Vagina (tissue), 2 donors: ENCODE results near the gene TNFRSF9. TPM values are rescaled to one million over a fixed set of nuclear protein-coding genes. Genes with fewer than 3 reads are reported as not detected.

ENCODE experiments used
- DNase-seq, 2 donors: peaks; one replicate each; pipeline ENCODE4 v3.0.0-alpha.2; 2017; ENCODE audit errors: extremely low spot score in 2 of 2
- H3K27ac ChIP-seq: fragments of 200-600 bp; sonication (generic); one replicate; pipeline ENCODE4 v1.5.1; 2019
- H3K27me3 ChIP-seq: fragments of 200-600 bp; sonication (generic); one replicate; pipeline ENCODE4 v1.5.1; 2019
- H3K36me3 ChIP-seq, 2 donors: fragments of 200-600 bp; sonication (generic); one replicate each; pipeline ENCODE4 v1.5.1; 2017 to 2019
- H3K4me1 ChIP-seq: fragments of 200-600 bp; sonication (generic); one replicate; pipeline ENCODE4 v1.5.1; 2019
- H3K4me3 ChIP-seq, 2 donors: fragments of 200-600 bp; sonication (generic); 1 replicate in 1 of 2; 2 replicates in 1 of 2; pipeline ENCODE4 v1.5.1; 2016 to 2019
- H3K9me3 ChIP-seq: fragments of 200-600 bp; sonication (generic); one replicate; pipeline ENCODE4 v1.5.1; 2019
- CTCF ChIP-seq, 3 experiments: fragments of 450-650 bp in 2 of 3; fragments of 200-600 bp in 1 of 3; sonication (generic) in 1 of 3; IDR thresholded peaks; one replicate each; pipeline ENCODE4 v1.5.1; 2017 to 2019; ENCODE audit warnings: antibody characterized with exemption in 3 of 3, mild to moderate bottlenecking in 2 of 3, moderate library complexity in 2 of 3
- POLR2A ChIP-seq, 2 donors: fragments of 450-650 bp; IDR thresholded peaks; one replicate each; pipeline ENCODE4 v1.6.1; 2017; ENCODE audit warnings: antibody characterized with exemption in 2 of 2, mild to moderate bottlenecking in 2 of 2, moderate library complexity in 2 of 2
- POLR2AphosphoS5 ChIP-seq, 2 donors: sonication (generic); formaldehyde crosslinking; IDR thresholded peaks; one replicate each; pipeline ENCODE4 v1.9.0; 2017; ENCODE audit warnings: antibody characterized with exemption in 2 of 2, mild to moderate bottlenecking in 2 of 2, low read depth in 1 of 2; ENCODE audit not compliant: insufficient read depth in 1 of 2
- intact Hi-C: fragments of 100-400 bp; cut with DNase I; formaldehyde crosslinking; loops from one replicate; pipeline ENCODE4 v1.15.1; 2023
- total RNA-seq: library from RNA; depleted of rRNA; stranded (reverse); fragments of >200 nt; gene quantifications from one replicate; pipeline ENCODE4 v1.2.3, GENCODE V29; 2016

Gene TNFRSF9
- total RNA-seq, 1 donor from 2014 or later: not detected

- H3K36me3 ChIP-seq: no peaks in the 10 kb centered on the region
Observed at GRCh38 chr1:7942214-7942921, 1.7 kb upstream of the TNFRSF9 start.

GRCh38 chr1:7941437-7941793, 776 bp upstream of the TNFRSF9 start:
- TF ChIP-seq POLR2AphosphoS5 (IDR thresholded peaks at IDR 0.05; ENCODE audit: insufficient read depth in 1 of 2, low read depth in 1 of 2) (no peak), CTCF (IDR thresholded peaks at IDR 0.05) (no peak), POLR2A (IDR thresholded peaks at IDR 0.05) (no peak)
- Histone ChIP-seq H3K27ac (no peak overlapping the region), H3K4me1 (no peaks in the 10 kb centered on the region), H3K4me3 (no peak overlapping the region), H3K27me3 (no peaks in the 10 kb centered on the region), H3K9me3 (no peaks in the 10 kb centered on the region), H3K36me3 (no peaks in the 10 kb centered on the region)
- DNase-seq: no peak
- intact Hi-C loops: no loop called here

More at GRCh38 chr1:7942214-7942921, 1.7 kb upstream of the TNFRSF9 start:
- H3K9me3 ChIP-seq: no peaks in the 10 kb centered on the region
- intact Hi-C loops: no loop called here
- peak overlapping the region; percentile 26 to 42 for H3K4me3 ChIP-seq
- H3K27ac ChIP-seq: peak overlapping the region; percentile 46
- no peak for DNase-seq
- no peaks in the 10 kb centered on the region for H3K27me3 ChIP-seq
- no peak for TF ChIP-seq POLR2AphosphoS5 (IDR thresholded peaks at IDR 0.05; ENCODE audit: insufficient read depth in 1 of 2, low read depth in 1 of 2)
- no peak for TF ChIP-seq POLR2A (IDR thresholded peaks at IDR 0.05)
- no peak for TF ChIP-seq CTCF (IDR thresholded peaks at IDR 0.05)
- H3K4me1 ChIP-seq: no peaks in the 10 kb centered on the region

- DNase-seq: no peak
- TF ChIP-seq POLR2A (IDR thresholded peaks at IDR 0.05) (no peak), CTCF (IDR thresholded peaks at IDR 0.05) (no peak), POLR2AphosphoS5 (IDR thresholded peaks at IDR 0.05; ENCODE audit: insufficient read depth in 1 of 2, low read depth in 1 of 2) (no peak)
- no peaks in the 10 kb centered on the region for H3K36me3 ChIP-seq
- no peaks in the 10 kb centered on the region for H3K4me1 ChIP-seq
- no peak overlapping the region for H3K27ac ChIP-seq
- intact Hi-C loops: no loop called here
- H3K27me3 ChIP-seq: no peaks in the 10 kb centered on the region
- no peaks in the 10 kb centered on the region for H3K9me3 ChIP-seq
- H3K4me3 ChIP-seq: no peak overlapping the region
Observed at GRCh38 chr1:7940034-7940433, 605 bp downstream of the TNFRSF9 start.

GRCh38 chr1:7938070-7938469, 2.6 kb downstream of the TNFRSF9 start:
- no peak overlapping the region for H3K27ac ChIP-seq
- H3K36me3 ChIP-seq: no peaks in the 10 kb centered on the region
- TF ChIP-seq POLR2A (IDR thresholded peaks at IDR 0.05): no peak
- no peak for TF ChIP-seq POLR2AphosphoS5 (IDR thresholded peaks at IDR 0.05; ENCODE audit: insufficient read depth in 1 of 2, low read depth in 1 of 2)
- no peak for TF ChIP-seq CTCF (IDR thresholded peaks at IDR 0.05)
- no peak overlapping the region for H3K4me3 ChIP-seq
- intact Hi-C loops: no loop called here
- no peak for DNase-seq
- no peaks in the 10 kb centered on the region for H3K4me1 ChIP-seq
- no peaks in the 10 kb centered on the region for H3K9me3 ChIP-seq
- no peaks in the 10 kb centered on the region for H3K27me3 ChIP-seq

- Histone ChIP-seq H3K27ac (no peak overlapping the region), H3K4me3 (no peak overlapping the region), H3K27me3 (no peaks in the 10 kb centered on the region), H3K9me3 (no peaks in the 10 kb centered on the region), H3K36me3 (no peaks in the 10 kb centered on the region), H3K4me1 (no peaks in the 10 kb centered on the region)
- TF ChIP-seq CTCF (IDR thresholded peaks at IDR 0.05) (no peak), POLR2AphosphoS5 (IDR thresholded peaks at IDR 0.05; ENCODE audit: insufficient read depth in 1 of 2, low read depth in 1 of 2) (no peak), POLR2A (IDR thresholded peaks at IDR 0.05) (no peak)
- DNase-seq: no peak
- intact Hi-C loops: no loop called here
Observed at GRCh38 chr1:7932524-7933138, 8.0 kb downstream of the TNFRSF9 start.
